Sigmoid colon (tissue), 7 donors: ENCODE measurements around the gene CACNG1. TPM values are rescaled to one million over a fixed set of nuclear protein-coding genes. Genes with fewer than 3 reads are reported as not detected.

Experiments used
- DNase-seq: peaks from one replicate; pipeline ENCODE4 v3.0.0-alpha.2; 2019
- H3K27ac ChIP-seq, 4 donors: fragments of 200-600 bp; sonication (generic); one replicate each; pipeline ENCODE4 v1.5.1; 2016 to 2019; ENCODE audit warnings: mild to moderate bottlenecking in 1 of 4
- H3K27me3 ChIP-seq, 3 donors: fragments of 200-600 bp; sonication (generic); one replicate each; pipeline ENCODE4 v1.5.1; 2019; ENCODE audit warnings: mild to moderate bottlenecking in 1 of 3
- H3K36me3 ChIP-seq, 4 donors: fragments of 200-600 bp; sonication (generic); one replicate each; pipeline ENCODE4 v1.5.1; 2016 to 2019
- H3K4me1 ChIP-seq, 4 donors: fragments of 200-600 bp; sonication (generic); one replicate each; pipeline ENCODE4 v1.5.1; 2017 to 2019
- H3K4me3 ChIP-seq, 4 donors: fragments of 200-600 bp; sonication (generic); one replicate each; pipeline ENCODE4 v1.5.1; 2017 to 2019; ENCODE audit warnings: mild to moderate bottlenecking in 2 of 4, moderate library complexity in 1 of 4
- H3K9me3 ChIP-seq, 4 donors: fragments of 200-600 bp in 3 of 4; sonication (generic) in 3 of 4; one replicate each; pipeline versions ENCODE4 v1.5.1 to v1.6.1; 2013 to 2019
- EP300 ChIP-seq, 4 donors: sonication (generic); formaldehyde crosslinking; IDR thresholded peaks; one replicate each; pipeline ENCODE4 v1.6.1; 2017; ENCODE audit warnings: antibody characterized with exemption in 4 of 4
- POLR2A ChIP-seq, 2 donors: fragments of 450-650 bp; IDR thresholded peaks; one replicate each; pipeline ENCODE4 v1.6.1; 2016; ENCODE audit warnings: antibody characterized with exemption in 2 of 2, mild to moderate bottlenecking in 2 of 2, moderate library complexity in 2 of 2
- POLR2AphosphoS5 ChIP-seq, 4 donors: sonication (generic); formaldehyde crosslinking; IDR thresholded peaks; one replicate each; pipeline ENCODE4 v1.6.1; 2017; ENCODE audit warnings: antibody characterized with exemption in 4 of 4
- WGBS, 2 donors: extraction: QIAGEN DNeasy Blood & Tissue Kit; methylation state at CpG; one replicate each; pipeline ENCODE4 v1.1.7; 2013; 5-methylcytosine and 5-hydroxymethylcytosine counted together
- intact Hi-C: fragments of 100-400 bp; cut with DNase I; formaldehyde crosslinking; loops from one replicate; pipeline ENCODE4 v1.15.1; 2023
- polyA plus RNA-seq, 3 donors: library from polyadenylated mRNA; stranded (reverse); fragments of 200-250 nt; gene quantifications; one replicate each; pipeline ENCODE4 v1.2.3, GENCODE V29; 2013
- total RNA-seq, 4 donors: library from RNA; depleted of rRNA; stranded (reverse); fragments of >200 nt; gene quantifications; one replicate each; pipeline ENCODE4 v1.1.0, GENCODE V29; 2016
- TF ChIP-seq, protein P1 (sequence below), 4 experiments: fragments of 450-650 bp in 3 of 4; fragments of 200-600 bp in 1 of 4; IDR thresholded peaks; one replicate each; pipeline ENCODE4 v1.5.1; 2016 to 2019; ENCODE audit warnings: antibody characterized with exemption in 4 of 4, mild to moderate bottlenecking in 3 of 4, moderate library complexity in 2 of 4
- donor health status: healthy with polysubstance abuse.
- donor health status: Bipolar disorder and iron deficiency.
- donor health status: healthy.

Gene CACNG1
- total and polyA plus RNA-seq, 7 donors, result not detected

DNA sequence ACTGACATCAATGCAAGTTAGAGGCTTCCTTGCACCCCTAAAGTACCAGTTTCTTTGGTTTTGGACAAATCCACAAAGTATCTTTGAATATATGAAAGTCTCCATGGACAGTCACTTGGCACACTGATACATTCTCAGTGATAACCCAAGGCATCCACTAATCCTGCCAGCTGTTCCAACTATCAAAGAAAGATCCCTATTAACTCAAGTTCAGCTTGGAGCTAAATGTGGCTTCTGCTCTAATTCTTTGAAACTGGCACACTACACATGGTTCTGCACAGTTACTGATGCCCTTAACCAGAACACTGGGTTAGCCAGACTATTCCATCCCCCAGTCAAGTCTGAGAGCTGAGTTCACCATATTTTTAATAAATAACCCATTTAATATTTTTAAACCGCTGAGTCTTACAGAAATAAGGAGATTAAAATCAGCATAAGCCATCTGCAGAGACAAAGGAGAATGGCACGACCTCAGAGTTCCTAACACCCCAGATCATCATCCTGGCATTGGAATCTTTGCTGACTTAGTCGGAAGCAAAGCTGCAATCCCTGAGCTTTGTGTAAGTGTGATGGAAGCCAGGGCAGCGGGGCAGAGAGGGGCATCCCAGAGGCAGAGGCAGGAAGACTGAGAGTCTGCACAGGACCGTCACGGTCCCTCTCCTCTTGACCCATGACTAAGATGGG, 6.3 kb downstream of the CACNG1 start:
- TF ChIP-seq POLR2A (IDR thresholded peaks at IDR 0.05), result no peak
- no peak for TF ChIP-seq EP300 (IDR thresholded peaks at IDR 0.05)
- no peak for TF ChIP-seq POLR2AphosphoS5 (IDR thresholded peaks at IDR 0.05)
- TF ChIP-seq, protein P1, sequence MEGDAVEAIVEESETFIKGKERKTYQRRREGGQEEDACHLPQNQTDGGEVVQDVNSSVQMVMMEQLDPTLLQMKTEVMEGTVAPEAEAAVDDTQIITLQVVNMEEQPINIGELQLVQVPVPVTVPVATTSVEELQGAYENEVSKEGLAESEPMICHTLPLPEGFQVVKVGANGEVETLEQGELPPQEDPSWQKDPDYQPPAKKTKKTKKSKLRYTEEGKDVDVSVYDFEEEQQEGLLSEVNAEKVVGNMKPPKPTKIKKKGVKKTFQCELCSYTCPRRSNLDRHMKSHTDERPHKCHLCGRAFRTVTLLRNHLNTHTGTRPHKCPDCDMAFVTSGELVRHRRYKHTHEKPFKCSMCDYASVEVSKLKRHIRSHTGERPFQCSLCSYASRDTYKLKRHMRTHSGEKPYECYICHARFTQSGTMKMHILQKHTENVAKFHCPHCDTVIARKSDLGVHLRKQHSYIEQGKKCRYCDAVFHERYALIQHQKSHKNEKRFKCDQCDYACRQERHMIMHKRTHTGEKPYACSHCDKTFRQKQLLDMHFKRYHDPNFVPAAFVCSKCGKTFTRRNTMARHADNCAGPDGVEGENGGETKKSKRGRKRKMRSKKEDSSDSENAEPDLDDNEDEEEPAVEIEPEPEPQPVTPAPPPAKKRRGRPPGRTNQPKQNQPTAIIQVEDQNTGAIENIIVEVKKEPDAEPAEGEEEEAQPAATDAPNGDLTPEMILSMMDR (IDR thresholded peaks at IDR 0.05), result no peak
- H3K27ac ChIP-seq, result no peak overlapping the region
- no peak for DNase-seq
- no peaks in the 10 kb centered on the region for H3K27me3 ChIP-seq
- no peaks in the 10 kb centered on the region for H3K4me1 ChIP-seq
- no peak overlapping the region for H3K4me3 ChIP-seq
- intact Hi-C loops, result no loop called here
- H3K36me3 ChIP-seq, result no peaks in the 10 kb centered on the region
- peaks cover 0 to 14% (median 11%) of the 10 kb centered on the region in 4 donors for H3K9me3 ChIP-seq
- WGBS, 2 donors, result 92% methylated on average over 6 of the region's 6 CpGs

GRCh38 chr17:67051155-67051538, 6.8 kb downstream of the CACNG1 start:
- TF ChIP-seq EP300 (IDR thresholded peaks at IDR 0.05) (no peak), POLR2AphosphoS5 (IDR thresholded peaks at IDR 0.05) (no peak), POLR2A (IDR thresholded peaks at IDR 0.05) (no peak)
- TF ChIP-seq, protein P1 (IDR thresholded peaks at IDR 0.05), result no peak
- no peaks in the 10 kb centered on the region for H3K36me3 ChIP-seq
- H3K4me3 ChIP-seq, result no peak overlapping the region
- WGBS, 2 donors, result 83 to 89% methylated on average over 4 of the region's 4 CpGs
- DNase-seq, result no peak
- intact Hi-C loops, result no loop called here
- H3K9me3 ChIP-seq, result peaks cover 0 to 14% (median 11%) of the 10 kb centered on the region in 4 donors
- H3K27me3 ChIP-seq, result no peaks in the 10 kb centered on the region
- H3K4me1 ChIP-seq, result no peaks in the 10 kb centered on the region
- H3K27ac ChIP-seq, result no peak overlapping the region

GRCh38 chr17:67051837-67052236, 7.5 kb downstream of the CACNG1 start:
- Histone ChIP-seq H3K27me3 (no peaks in the 10 kb centered on the region), H3K36me3 (no peaks in the 10 kb centered on the region), H3K4me1 (no peaks in the 10 kb centered on the region), H3K4me3 (no peak overlapping the region), H3K27ac (no peak overlapping the region), H3K9me3 (peaks cover 0 to 14% (median 11%) of the 10 kb centered on the region in 4 donors)
- TF ChIP-seq POLR2A (IDR thresholded peaks at IDR 0.05) (no peak), EP300 (IDR thresholded peaks at IDR 0.05) (no peak), POLR2AphosphoS5 (IDR thresholded peaks at IDR 0.05) (no peak)
- TF ChIP-seq, protein P1 (IDR thresholded peaks at IDR 0.05), result no peak
- intact Hi-C loops, result no loop called here
- 95 to 96% methylated on average over 5 of the region's 5 CpGs for WGBS, 2 donors
- DNase-seq, result no peak

- TF ChIP-seq POLR2A (IDR thresholded peaks at IDR 0.05) (no peak), POLR2AphosphoS5 (IDR thresholded peaks at IDR 0.05) (no peak), EP300 (IDR thresholded peaks at IDR 0.05) (no peak)
- TF ChIP-seq, protein P1 (IDR thresholded peaks at IDR 0.05), result no peak
- H3K4me3 ChIP-seq, result no peak overlapping the region
- peaks cover 0 to 12% (median 9%) of the 10 kb centered on the region in 4 donors for H3K9me3 ChIP-seq
- 60 to 84% methylated on average over 9 of the region's 9 CpGs for WGBS, 2 donors
- H3K36me3 ChIP-seq, result no peaks in the 10 kb centered on the region
- no peaks in the 10 kb centered on the region for H3K4me1 ChIP-seq
- intact Hi-C loops, result no loop called here
- no peak overlapping the region for H3K27ac ChIP-seq
- no peaks in the 10 kb centered on the region for H3K27me3 ChIP-seq
- DNase-seq, result no peak
Observed at GRCh38 chr17:67052720-67053437, 8.5 kb downstream of the CACNG1 start.
